NCI-H460 (cell line): ENCODE results near the gene SHISAL1. TPM values are rescaled to one million over a fixed set of nuclear protein-coding genes. Genes with fewer than 3 reads are reported as not detected.
"Not testable (repeated sequence)": the region's sequence is repeated elsewhere in the genome, so short reads cannot be mapped to it uniquely, and the experiment has no call there.

Experiments
- DNase-seq: peaks from one replicate; pipeline ENCODE4 v3.0.0-alpha.2; 2016; ENCODE audit warnings: low read depth; ENCODE audit errors: extremely low read depth
- total RNA-seq: library from RNA; depleted of rRNA; stranded (reverse); fragments of >200 nt; shearing (Covaris generic); gene quantifications from 2 replicates; pipeline ENCODE4 v1.2.3, GENCODE V29; 2014

SHISAL1 gene
- total RNA-seq, 1 experiment from 2014 or later = 9.8 TPM

GRCh38 chr22:44244265-44244822 is 68.4 kb downstream of the SHISAL1 start:
- DNase-seq = no peak

GRCh38 chr22:44243761-44244160 is 69.0 kb downstream of the SHISAL1 start:
- no peak for DNase-seq

DNA sequence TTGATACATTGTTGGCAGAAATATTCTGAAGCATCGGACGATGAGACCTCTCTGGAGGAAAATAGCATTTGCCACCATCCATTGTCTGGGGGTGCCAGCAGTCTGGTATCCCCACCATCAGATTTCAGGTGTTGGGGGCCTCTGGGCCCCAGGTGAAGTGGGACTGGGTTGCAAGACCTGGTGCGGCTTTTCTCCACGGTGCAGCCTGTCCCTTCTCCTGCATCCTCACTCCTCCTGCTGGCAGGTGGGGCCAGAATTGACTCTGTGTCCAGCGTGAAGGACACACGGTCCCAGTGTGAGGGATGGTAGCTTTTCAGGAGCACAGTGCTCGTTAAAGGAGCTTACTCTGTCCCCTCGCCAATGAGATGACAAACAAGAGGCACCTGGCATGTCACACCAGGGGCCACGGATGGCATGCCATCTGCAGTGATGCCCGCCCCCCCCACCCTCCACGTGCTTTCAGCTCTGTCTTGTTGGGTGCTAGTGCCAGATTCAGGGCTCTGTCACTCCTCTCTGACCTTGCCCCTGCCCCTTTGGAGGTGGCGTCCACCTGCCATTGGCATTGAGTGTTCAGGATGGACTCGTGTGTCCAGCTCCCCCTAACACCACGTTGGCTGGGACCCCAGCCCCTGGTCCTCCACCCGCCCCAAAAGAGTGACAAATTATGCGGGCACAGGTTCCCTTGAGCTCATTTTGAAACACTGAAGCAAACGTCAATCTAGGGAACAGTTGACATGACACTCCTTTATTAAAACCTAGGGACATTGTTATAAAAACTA is 69.6 kb downstream of the SHISAL1 start:
- DNase-seq = no peak

GRCh38 chr22:44241121-44241520 is 71.6 kb downstream of the SHISAL1 start:
- DNase-seq = not testable (repeated sequence)

GRCh38 chr22:44237290-44237689 is 75.5 kb downstream of the SHISAL1 start:
- no peak for DNase-seq

DNA sequence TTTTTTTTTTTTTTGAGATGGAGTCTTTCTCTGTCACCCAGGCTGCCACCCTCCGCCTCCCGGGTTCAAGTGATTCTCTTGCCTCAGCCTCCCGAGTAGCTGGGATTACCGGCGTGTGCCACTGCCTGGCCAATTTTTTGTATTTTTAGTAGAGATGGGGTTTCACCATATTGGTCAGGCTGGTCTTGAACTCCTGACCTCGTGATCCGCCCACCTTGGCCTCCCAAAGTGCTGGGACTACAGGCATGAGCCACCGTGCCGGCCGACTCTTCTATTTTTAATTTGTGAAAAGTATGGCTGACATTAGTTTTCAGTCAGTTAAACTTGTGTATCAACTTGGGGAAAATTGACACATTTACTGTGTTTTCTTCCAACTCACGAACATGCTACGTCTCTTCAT is 78.4 kb downstream of the SHISAL1 start:
- not testable (repeated sequence) for DNase-seq

DNA sequence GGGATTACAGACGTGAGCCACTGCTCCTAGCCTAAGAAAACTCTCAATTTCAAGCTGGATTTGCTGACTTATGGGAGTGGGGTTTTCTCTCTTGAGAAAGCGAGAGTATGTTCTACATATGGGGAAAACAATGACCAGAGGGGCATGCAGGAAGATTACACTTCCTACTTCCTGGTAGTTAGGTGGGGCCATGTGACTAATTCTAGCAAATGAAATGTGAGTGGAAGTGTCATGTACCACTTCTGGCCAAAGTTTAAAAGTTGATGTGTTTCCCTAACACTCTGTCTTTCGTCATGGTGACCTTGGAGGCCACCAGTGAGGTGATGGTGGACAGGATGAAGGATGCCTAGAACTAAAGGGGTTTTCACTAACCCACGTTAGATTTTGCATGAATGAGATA is 81.5 kb downstream of the SHISAL1 start:
- DNase-seq = no peak

- DNase-seq = no peak
Observed at GRCh38 chr22:44229809-44230208, 82.9 kb downstream of the SHISAL1 start.

GRCh38 chr22:44229331-44229730 is 83.4 kb downstream of the SHISAL1 start:
- no peak for DNase-seq

GRCh38 chr22:44225812-44226211 is 86.9 kb downstream of the SHISAL1 start:
- no peak for DNase-seq

DNA sequence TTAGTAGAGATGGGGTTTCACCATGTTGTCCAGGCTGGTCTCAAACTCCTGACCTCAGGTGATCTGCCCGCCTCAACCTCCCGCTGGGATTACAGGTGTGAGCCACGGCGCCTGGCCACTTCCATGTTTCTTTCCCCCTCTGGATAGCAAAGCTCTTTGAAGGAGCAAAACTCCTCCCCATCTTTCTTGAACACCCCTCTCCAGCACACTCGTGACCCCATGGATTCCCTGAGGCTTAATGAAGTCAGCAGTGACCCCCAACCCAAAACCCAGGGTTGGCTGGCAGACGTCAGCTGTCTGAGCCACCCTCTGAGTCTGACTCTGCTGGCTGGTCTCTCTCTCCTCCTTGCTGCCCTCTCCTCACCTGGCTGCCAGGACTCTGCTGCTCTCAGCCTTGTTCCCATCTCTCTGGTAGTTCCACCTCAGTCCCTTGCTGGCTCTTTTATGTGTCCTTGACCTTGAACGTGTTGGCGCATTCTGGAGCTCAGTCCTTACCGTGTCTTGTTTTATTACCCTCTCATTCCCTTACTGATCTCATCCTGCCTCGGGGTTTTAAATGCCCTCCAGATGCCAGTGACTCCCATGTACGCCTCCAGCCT is 87.6 kb downstream of the SHISAL1 start:
- no peak for DNase-seq

- no peak for DNase-seq
Observed at GRCh38 chr22:44224166-44224565, 88.6 kb downstream of the SHISAL1 start.

- no peak for DNase-seq
Observed at GRCh38 chr22:44221710-44222475, 90.9 kb downstream of the SHISAL1 start.

DNA sequence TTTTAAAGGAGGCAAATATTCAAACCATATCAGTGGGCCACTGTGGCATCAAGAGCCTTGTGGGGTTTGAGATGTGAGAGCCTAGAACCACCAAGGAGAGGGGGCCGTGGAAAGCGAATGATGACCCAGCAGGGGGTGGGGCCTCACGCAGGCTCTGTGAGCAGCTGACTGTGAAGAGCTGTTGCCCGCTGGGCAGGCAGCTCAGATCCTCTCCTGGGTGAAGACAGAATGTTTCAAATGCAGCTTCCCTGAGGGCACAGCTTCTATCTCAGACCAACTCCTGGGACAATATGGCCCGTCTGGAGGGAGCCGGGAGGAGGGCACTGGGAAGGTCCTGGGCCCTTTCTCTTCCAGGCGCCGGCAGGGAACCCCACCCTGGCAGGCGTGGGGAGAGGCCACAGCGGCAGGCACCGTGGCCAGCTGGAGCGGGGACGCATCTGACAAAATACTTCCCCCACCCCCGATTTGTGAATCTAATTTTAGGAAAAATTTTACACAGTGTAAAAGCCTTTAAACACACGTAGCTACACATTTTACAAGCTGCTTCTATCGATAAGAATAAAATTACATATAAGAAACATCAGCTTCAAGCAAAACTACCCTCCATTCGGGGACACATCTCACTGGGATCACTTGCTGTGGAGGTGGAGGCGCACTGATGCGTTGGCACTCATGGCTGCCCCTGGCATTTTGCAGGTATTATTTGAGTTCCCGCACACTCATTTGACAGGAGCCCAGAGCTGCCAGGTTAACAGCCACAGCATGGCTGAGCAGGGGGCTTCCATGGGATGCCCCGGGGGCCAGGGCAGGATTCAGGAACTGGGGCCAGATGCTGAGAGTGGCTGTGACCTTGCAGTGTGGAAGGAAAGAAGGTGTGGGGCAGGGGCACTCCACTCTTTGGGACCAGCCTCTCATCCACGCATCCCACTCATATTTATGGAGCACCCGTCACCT is 91.7 kb downstream of the SHISAL1 start:
- no peak for DNase-seq

- no peak for DNase-seq
Observed at GRCh38 chr22:44219101-44219870, 93.5 kb downstream of the SHISAL1 start.

GRCh38 chr22:44218071-44218470 is 94.7 kb downstream of the SHISAL1 start:
- DNase-seq = no peak

- no peak for DNase-seq
Observed at GRCh38 chr22:44217346-44217745, 95.4 kb downstream of the SHISAL1 start.

DNA sequence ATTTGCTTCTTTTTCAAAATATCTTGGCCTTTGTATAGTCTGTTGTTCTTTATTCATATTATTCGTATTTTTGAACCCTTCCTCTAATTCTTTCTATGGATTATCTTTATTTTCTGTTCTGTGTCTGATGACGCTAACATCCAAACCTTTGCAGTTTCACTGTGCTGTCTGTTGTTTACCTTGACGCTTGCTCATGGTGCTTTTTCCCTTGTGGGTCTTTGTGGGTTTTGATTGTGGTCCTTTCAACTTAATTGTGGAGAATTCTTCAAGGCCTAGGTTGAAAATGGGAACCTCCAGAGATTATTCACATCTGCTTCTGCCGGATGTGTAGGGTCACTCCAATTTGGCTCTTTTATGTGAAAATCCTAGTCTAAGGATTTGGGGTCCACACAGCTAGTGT is 97.5 kb downstream of the SHISAL1 start:
- DNase-seq = no peak

DNA sequence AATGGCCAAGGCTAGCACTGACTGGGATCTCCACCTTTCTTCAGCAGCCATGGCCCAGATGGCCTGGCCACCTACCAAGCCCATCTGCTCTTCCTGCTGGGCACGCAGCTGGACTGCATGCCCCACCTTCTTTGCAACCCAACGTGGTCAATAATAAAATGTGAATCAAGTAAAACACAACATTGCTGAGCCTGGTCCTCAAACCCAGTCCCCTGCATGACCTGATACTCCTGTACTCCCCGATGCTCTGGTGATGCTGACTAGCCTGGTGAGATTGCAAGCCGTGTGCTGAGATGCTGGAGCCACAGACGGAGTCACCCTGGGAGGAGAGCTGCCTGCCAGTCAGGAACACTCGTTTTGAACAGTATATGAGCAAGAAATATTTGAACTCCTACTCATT is 98.0 kb downstream of the SHISAL1 start:
- no peak for DNase-seq
